8988T (cell line): Measurements from ENCODE around the gene TSLP.

Experiments
- DNase-seq: peaks from one replicate; pipeline ENCODE4 v3.0.0; 2011

Gene TSLP

GRCh38 chr5:111099058-111099778 is 27.7 kb downstream of the TSLP start:
- DNase-seq, result no peak

DNA sequence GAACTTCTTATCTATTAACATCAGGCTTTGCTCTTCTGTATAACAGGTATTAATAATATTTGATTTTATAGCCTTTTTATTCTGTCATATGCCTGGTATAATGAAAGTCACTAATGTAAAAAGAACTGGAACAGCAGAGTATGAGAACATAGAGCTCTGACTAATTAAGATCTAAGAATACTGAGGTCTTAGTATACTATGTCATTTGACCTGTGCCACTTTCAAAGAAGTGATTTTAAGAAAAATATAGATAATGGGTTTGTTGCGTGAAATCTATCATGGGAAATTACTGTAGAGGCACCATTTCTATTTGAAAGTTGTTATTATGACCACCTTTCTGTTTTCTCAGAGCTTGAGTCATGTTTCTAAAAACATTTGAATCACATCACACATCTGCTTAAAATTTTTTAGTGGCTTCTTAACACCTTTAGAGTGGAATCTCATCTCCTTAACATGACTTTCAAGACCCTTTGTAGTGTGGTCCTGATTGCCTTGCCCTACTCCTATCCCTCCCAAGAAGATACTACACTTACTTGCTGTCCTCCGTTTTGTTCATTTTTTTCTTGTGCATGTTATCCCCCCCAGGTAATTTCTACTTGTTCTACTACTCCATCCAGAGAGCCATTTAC is 34.9 kb downstream of the TSLP start:
- no peak for DNase-seq

GRCh38 chr5:111107371-111107770 is 35.9 kb downstream of the TSLP start:
- DNase-seq, result no peak

GRCh38 chr5:111111956-111112355 is 40.4 kb downstream of the TSLP start:
- DNase-seq, result no peak

DNA sequence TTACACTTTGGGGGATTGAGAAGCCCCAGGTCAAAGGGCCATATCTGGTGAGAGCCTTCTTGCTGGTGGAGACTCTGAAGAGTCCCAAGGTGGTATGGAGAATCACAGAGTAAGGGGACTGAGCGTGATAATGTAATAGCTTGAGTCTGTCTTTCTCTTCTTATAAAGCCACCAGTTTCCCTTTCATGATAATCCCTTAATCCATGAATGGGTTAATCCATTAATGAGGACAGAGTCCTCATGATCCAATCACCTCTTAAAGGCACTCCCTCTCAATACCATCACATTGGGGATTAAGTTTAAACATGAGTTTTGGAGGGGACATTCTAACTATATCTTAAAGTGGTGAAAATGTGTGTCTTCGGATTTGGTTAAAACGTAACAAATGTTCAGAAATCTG is 42.2 kb downstream of the TSLP start:
- DNase-seq, result no peak

- DNase-seq, result no peak
Observed at GRCh38 chr5:111115229-111115628, 43.7 kb downstream of the TSLP start.

DNA sequence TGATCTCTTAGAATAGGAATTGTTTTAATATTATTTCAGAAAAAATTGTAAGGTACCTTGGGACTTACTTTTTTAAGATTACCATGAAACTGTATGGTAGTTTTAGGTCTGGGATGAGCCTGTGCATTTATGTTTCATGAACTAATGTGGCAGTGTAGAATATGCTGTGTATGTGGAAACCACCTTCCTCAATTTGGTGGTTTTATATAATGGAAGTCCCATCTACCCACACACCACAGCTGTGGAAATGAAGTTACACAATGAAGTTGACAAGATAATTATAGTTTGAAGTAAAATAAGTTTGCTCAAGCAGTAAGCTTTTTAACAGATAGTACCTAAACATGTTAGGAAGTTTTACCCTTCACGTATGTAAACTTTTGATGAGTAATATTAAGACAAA is 45.0 kb downstream of the TSLP start:
- no peak for DNase-seq

DNA sequence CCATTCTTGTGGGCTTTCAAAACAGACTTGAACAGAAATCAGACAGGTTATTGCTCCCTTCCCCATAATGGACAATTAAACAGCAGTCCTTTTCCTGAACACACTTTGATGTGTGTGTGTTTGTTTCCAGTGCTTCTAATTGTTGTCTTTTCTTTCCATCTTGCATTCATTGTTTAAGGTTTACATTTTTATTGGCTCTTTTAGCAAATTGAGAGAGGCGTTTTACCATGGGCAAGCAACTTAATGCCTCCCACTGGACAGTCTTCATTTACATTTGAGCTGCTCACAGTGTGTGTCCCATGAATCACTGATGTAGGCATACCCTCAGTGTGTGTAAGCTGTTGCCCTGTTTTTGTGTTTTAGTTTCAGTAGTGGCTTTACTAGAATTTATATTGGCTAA is 45.6 kb downstream of the TSLP start:
- no peak for DNase-seq

GRCh38 chr5:111119221-111119620 is 47.7 kb downstream of the TSLP start:
- no peak for DNase-seq

DNA sequence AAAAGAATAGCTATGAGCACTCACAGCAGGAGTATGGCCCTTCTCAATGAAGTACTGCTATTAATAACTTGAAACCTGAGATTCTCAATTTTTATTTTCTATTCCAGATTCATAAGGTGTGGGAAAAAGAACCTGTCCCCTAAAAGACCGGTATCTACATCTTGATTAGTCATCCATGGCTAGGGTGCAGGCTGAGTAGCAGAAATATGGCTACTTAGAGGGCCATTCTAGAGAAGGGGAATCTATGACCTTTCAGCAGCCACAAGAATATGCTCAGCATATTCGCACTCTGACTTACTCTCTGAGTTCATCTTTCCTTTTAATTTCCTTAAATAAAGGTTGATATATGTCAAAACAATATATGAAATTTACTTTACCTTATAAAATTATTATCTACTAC is 48.3 kb downstream of the TSLP start:
- DNase-seq, result no peak

DNA sequence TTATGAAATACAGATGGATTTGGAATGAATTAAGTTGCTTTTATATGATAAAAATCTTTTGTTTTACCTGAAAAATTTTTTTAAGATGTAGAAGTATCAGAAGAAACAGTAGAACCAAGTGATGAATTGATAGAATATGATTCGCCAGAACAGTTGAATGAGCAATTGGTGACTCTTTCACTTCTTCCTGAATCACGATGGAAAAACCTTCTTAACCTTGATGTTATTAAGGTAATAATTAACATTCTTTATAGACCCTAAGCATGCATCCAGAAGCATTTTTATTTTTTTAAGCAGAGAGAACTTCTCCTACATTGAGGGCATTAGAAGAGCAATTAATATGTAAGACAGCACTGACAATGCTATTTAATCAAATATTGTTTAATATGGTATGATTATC is 49.4 kb downstream of the TSLP start:
- DNase-seq, result no peak

DNA sequence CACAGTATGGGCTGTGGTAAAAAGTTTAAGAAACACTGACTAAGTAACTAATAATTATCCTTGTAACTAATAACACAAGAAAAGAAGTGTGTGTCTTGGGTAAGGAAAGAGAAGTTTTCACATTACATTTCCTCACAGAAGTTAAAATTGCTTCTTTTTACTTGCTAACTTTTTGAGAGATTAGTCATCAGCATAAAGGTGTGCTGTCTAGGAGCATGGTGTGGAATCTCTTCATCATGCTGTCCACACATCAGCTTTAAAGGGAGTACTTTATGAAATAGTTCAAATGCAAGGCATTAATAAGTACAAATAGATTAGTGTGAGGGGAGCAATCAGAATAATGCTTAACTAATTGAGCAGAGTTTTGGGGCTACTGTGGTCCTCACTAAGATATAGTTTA is 50.4 kb downstream of the TSLP start:
- no peak for DNase-seq

- no peak for DNase-seq
Observed at GRCh38 chr5:111122398-111122797, 50.9 kb downstream of the TSLP start.

DNA sequence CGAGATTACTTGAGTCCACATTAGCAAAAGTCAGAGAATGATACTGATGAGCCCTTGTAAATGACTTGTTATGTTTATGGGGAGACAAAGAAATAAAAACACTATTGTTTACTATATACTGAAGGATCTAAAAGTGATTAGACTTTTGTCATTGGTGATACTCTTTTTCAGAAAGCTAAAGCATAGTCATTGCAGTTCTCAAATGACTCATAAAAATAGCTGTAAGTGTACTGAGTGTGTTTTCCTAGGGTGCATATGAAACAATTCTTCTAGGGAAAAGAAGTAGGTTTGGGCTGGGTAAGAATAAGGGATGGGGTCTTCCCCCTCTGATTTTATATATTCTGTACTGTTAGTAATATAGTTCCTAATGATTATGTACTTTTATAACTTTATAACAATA is 53.3 kb downstream of the TSLP start:
- no peak for DNase-seq

- DNase-seq, result no peak
Observed at GRCh38 chr5:111126896-111127295, 55.4 kb downstream of the TSLP start.
